Stimulated activated CD4-positive, alpha-beta T cell treated with anti-CD3 and anti-CD28 coated beads, Interleukin-2, amount 100 ng/mL, for 48 hours (primary cell): Measurements from ENCODE around the gene MBD3L5.
"Not testable (repeated sequence)": the region's sequence is repeated elsewhere in the genome, so short reads cannot be mapped to it uniquely, and the experiment has no call there.

ENCODE experiments used
- DNase-seq, 2 donors: peaks; one replicate each; pipeline ENCODE4 v3.0.0-alpha.2; 2020

The MBD3L5 gene

DNA sequence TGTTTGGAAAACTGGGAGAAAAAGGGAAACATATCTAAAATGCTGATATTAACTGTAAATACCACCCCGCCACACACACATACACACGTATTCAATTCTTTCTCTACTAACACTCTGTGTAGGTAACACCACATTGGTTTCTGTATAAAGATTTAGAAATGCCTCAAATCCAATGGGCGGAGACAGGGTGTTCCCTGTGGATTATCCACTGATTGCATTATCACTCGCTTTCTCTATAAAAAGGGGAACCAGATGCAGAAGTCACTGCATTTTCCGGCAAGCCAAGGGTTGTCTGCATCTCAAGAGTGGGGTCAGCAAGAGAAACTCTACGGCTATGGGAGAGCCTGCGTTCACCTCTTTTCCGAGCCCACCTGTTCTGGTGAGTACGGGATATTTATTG is at the start of gene MBD3L5:
MBD3L5 (plus strand) TSS at position 301 of the 400 bp plus-strand sequence; CDS start at position 335, 34 bp downstream.
- not testable (repeated sequence) for DNase-seq

- DNase-seq: no peak
Observed at GRCh38 chr19:6983448-6983847, 46.9 kb upstream of the MBD3L5 start.

GRCh38 chr19:6987850-6988249 is 42.5 kb upstream of the MBD3L5 start:
- DNase-seq: no peak

DNA sequence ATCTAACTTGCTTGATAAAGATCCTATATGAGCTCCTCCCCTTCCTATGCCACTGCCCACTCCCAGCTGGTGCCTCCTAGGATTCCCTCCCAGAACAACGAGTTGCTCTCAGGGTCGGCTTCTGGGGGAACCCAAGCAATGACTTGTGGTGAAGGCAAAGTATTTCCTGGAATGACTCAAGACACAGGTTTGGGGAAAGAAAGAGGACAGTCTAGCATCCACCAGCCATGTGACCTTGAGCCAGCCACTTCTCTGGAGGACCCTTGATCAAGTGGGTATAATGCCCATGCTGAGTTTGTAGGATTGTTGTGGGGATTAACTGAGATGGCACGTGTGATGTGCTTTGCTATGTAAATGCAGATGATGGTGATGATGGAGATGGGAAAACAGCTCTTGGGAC is 42.1 kb upstream of the MBD3L5 start:
- DNase-seq: no peak

GRCh38 chr19:6995054-6995453 is 35.3 kb upstream of the MBD3L5 start:
- DNase-seq: no peak

DNA sequence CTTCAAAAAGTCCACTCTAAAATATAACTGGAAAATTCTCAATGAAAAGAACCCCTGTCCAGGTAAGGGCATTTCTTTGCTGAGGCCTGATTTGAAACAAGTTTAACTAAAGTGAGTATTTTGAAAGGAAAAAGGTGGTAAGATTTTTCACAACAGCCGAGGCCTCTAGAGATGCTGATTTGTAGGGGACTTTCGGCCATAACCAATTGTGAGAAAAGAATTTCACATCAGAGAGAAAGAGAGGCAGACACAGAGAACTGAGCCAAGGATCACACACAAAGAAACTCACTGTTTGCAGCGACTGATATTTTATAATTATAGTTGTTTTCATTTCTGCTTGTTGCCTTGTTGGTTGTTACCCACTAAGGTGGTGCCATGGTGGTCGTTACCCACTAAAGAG is 33.6 kb upstream of the MBD3L5 start:
- no peak for DNase-seq

- no peak for DNase-seq
Observed at GRCh38 chr19:6997679-6998445, 32.5 kb upstream of the MBD3L5 start.

DNA sequence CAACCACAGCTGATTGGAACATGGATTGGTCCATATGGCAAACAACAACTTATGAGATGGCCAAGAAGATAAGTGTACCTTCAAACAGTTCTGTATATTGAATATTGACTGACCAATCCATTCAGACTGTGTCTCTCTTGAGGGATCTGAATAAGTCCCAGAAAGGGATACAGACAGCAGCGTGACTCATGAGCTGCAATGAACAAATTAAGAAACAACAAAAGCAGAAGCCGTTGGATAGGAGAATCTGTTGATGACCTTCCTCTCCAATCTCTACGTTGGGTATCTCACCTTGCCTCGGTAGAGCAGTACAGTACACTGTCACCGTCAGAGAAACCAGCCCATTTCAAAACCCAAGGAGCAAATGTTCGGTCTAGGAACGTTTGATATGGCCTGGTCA is 30.4 kb upstream of the MBD3L5 start:
- no peak for DNase-seq

GRCh38 chr19:7000333-7000732 is 30.0 kb upstream of the MBD3L5 start:
- no peak for DNase-seq

DNA sequence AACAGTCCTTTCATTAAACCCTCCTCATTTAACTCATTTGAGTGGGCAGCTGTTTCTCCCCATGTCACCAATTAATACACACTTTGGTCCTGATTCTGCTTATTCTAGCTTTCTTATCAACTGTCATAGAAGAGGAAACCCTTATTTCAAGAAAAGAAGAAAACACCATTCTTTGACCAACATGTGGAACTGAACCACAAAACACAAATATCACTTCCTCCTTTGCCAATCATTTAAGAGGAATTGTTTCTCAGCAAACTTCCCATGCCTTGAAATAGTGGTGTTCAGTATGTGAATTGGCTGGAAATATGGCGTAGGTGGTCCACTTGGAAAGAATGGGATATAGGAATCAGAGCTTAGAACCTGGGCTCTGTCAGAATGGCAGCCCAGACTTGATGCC is 29.6 kb upstream of the MBD3L5 start:
- no peak for DNase-seq

GRCh38 chr19:7004313-7004931 is 26.0 kb upstream of the MBD3L5 start:
- DNase-seq: no peak

DNA sequence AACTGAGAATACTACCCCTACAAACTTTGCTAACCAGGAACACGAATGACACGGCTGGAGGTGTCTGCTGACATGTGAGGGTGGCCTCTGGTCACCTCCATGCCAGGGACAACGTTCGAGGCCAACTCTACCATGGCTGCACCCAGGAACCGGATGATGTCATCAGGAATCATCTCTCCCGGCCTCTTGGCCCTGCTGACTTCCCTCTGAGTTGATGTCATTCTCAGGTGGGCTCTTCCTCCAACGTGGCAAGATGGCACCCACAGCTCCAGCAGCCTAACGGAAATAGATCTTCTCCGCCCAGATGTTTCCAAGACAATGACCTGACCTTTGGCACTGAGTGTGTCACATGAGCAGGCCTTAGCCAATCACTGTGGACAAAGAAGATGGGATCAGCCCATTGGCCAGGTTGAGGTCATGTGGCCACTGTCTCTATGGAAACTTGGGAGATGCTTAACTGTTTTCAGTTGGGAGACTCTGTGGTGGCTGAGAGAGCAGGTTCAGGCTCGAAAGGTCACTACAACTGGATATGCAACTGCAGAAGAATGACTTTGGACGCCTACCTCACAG is 24.2 kb upstream of the MBD3L5 start:
- DNase-seq: no peak

DNA sequence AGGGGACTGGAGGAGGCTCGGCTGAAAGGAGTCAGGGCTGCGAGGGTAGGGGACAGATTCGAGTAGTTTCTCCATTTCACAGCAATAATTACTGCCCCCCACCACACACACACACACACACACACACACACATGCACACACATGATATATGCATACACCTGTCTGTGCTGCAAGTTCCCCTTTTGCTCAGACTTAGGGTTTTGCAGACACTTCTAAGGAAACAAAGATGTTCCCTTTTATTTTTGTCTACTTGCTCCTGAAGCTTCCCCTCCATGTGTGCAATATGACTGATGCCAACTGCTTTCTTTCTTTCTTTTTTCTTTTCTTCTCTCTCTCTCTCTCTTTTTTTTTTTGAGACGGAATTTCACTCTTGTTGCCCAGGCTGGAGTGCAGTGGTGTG is 22.5 kb upstream of the MBD3L5 start:
- DNase-seq: no peak

GRCh38 chr19:7010722-7011593 is 19.4 kb upstream of the MBD3L5 start:
- DNase-seq: no peak

DNA sequence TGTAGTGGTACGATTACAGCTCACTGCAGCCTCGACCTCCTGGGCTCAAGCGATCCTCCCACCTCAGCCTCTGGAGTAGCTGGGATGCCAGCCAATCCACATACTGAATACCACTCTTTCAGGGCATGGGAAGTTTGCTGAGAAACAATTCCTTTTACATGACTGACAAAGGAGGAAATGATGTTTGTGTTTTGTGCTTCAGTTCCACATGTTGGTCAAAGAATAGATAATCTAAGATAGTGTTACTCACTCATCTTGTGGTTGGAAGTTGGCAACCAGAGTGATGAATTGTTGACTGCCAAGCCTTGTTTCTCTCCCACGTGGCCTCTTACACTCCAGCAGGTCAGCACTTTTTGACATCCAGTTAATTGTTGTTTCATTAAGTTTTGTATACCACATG is 16.7 kb upstream of the MBD3L5 start:
- no peak for DNase-seq

- DNase-seq: no peak
Observed at GRCh38 chr19:7018828-7019227, 11.6 kb upstream of the MBD3L5 start.

GRCh38 chr19:7021331-7021730 is 9.0 kb upstream of the MBD3L5 start, which contains the start of gene MBD3L2B:
Gene MBD3L2B, minus strand, starts transcription at chr19:7021431. Its CDS starts 34 bp downstream, at chr19:7021397.
- not testable (repeated sequence) for DNase-seq

DNA sequence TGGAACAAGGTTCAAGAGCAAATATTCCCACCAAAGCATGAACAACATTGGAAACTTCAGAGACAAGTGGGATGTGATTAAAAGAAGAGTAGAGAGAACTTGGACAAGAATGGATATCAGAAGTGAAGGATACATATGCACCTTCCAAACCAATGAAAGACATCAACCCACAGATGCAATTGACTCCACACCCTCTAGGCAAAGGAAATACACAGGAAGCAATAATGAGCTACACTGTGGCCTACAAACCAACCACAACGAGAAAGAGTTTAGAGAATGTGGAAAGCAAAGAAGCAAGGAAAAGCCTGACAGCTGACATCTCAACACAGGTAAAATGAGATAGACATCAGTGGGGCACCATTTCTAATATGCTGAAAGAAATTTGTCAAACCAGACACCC is 1.6 kb upstream of the MBD3L5 start:
- DNase-seq: not testable (repeated sequence)

DNA sequence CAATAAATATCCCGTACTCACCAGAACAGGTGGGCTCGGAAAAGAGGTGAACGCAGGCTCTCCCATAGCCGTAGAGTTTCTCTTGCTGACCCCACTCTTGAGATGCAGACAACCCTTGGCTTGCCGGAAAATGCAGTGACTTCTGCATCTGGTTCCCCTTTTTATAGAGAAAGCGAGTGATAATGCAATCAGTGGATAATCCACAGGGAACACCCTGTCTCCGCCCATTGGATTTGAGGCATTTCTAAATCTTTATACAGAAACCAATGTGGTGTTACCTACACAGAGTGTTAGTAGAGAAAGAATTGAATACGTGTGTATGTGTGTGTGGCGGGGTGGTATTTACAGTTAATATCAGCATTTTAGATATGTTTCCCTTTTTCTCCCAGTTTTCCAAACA is 9.7 kb downstream of the MBD3L5 start, which contains the start of gene MBD3L4:
MBD3L4 (minus strand) TSS at position 101 of the 400 bp plus-strand sequence; CDS start at position 66, 35 bp downstream.
- DNase-seq: not testable (repeated sequence)

DNA sequence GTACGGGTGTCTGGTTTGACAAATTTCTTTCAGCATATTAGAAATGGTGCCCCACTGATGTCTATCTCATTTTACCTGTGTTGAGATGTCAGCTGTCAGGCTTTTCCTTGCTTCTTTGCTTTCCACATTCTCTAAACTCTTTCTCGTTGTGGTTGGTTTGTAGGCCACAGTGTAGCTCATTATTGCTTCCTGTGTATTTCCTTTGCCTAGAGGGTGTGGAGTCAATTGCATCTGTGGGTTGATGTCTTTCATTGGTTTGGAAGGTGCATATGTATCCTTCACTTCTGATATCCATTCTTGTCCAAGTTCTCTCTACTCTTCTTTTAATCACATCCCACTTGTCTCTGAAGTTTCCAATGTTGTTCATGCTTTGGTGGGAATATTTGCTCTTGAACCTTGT is 11.2 kb downstream of the MBD3L5 start:
- DNase-seq: not testable (repeated sequence)

GRCh38 chr19:7049021-7049420 is 18.6 kb downstream of the MBD3L5 start, which contains the start of gene MBD3L2:
Gene MBD3L2, plus strand, starts transcription at chr19:7049321. Its CDS starts 53 bp downstream, at chr19:7049374.
- not testable (repeated sequence) for DNase-seq

GRCh38 chr19:7051421-7051820 is 21.0 kb downstream of the MBD3L5 start:
- not testable (repeated sequence) for DNase-seq

- DNase-seq: not testable (repeated sequence)
Observed at GRCh38 chr19:7052896-7053295, 22.5 kb downstream of the MBD3L5 start.
